CD14-positive monocyte (primary cell): ENCODE results near the gene TUBB6. TPM values are rescaled to one million over a fixed set of nuclear protein-coding genes. Genes with fewer than 3 reads are reported as not detected.

ENCODE experiments used
- DNase-seq, 3 donors: peaks; one replicate each; pipeline ENCODE4 v3.0.0-alpha.2; 2011 to 2022
- H2AFZ ChIP-seq: 2 replicates; pipeline ENCODE4 v1.6.0; 2012; ENCODE audit warnings: mild to moderate bottlenecking, low read depth, low read length, inconsistent platforms; ENCODE audit not compliant: insufficient read depth, poor library complexity, severe bottlenecking
- H3K27ac ChIP-seq, 2 donors: 1 replicate in 1 of 2; 2 replicates in 1 of 2; pipeline ENCODE4 v1.5.1; 2012 to 2013; ENCODE audit warnings: low read length in 2 of 2, control low read depth in 1 of 2, inconsistent platforms in 1 of 2, low read depth in 1 of 2, mild to moderate bottlenecking in 1 of 2
- H3K27me3 ChIP-seq, 2 donors: one replicate each; pipeline versions ENCODE4 v1.6.0 to v1.6.1; 2011 to 2013; ENCODE audit warnings: low read length in 2 of 2; ENCODE audit not compliant: control insufficient read depth in 2 of 2, insufficient read depth in 2 of 2
- H3K36me3 ChIP-seq, 2 donors: replicated peaks in 1 of 2; 1 replicate in 1 of 2; 2 replicates in 1 of 2; pipeline versions ENCODE4 v1.5.1 to v1.6.1; 2012 to 2013; ENCODE audit warnings: low read length in 2 of 2, control low read depth in 1 of 2, inconsistent platforms in 1 of 2, mild to moderate bottlenecking in 1 of 2; ENCODE audit not compliant: insufficient read depth in 2 of 2, control insufficient read depth in 1 of 2
- H3K4me1 ChIP-seq, 2 donors: 1 replicate in 1 of 2; 2 replicates in 1 of 2; pipeline versions ENCODE4 v1.5.1 to v1.6.1; 2012 to 2013; ENCODE audit warnings: low read length in 2 of 2, control low read depth in 1 of 2, inconsistent platforms in 1 of 2, mild to moderate bottlenecking in 1 of 2, moderate library complexity in 1 of 2; ENCODE audit not compliant: insufficient read depth in 2 of 2, control insufficient read depth in 1 of 2
- H3K4me2 ChIP-seq: replicated peaks from 2 replicates; pipeline ENCODE3; 2012; ENCODE audit warnings: low read length, moderate library complexity, mild to moderate bottlenecking; ENCODE audit not compliant: poor library complexity, severe bottlenecking; ENCODE audit errors: extremely low read depth
- H3K4me3 ChIP-seq, 3 experiments: fragments of 200-600 bp in 1 of 3; sonication (generic) in 1 of 3; replicated peaks in 1 of 3; 1 replicate in 2 of 3; 2 replicates in 1 of 3; pipeline ENCODE4 v1.5.1; 2011 to 2013; ENCODE audit warnings: low read length in 3 of 3, mild to moderate bottlenecking in 3 of 3, control low read depth in 2 of 3, low read depth in 2 of 3, inconsistent platforms in 1 of 3, moderate library complexity in 1 of 3
- H3K79me2 ChIP-seq: 2 replicates; pipeline ENCODE4 v1.6.0; 2012; ENCODE audit warnings: mild to moderate bottlenecking, control low read depth, inconsistent platforms, low read length, moderate library complexity; ENCODE audit not compliant: insufficient read depth
- H3K9ac ChIP-seq: 2 replicates; pipeline ENCODE4 v1.6.0; 2017; ENCODE audit warnings: low read length, mild to moderate bottlenecking; ENCODE audit not compliant: insufficient read depth, poor library complexity, severe bottlenecking
- H3K9me3 ChIP-seq, 2 donors: replicated peaks in 1 of 2; 1 replicate in 1 of 2; 2 replicates in 1 of 2; pipeline versions ENCODE4 v1.5.1 to v1.6.1; 2012 to 2013; ENCODE audit warnings: low read length in 2 of 2, control low read depth in 1 of 2; ENCODE audit not compliant: control insufficient read depth in 1 of 2, insufficient read depth in 1 of 2
- H4K20me1 ChIP-seq: 2 replicates; pipeline ENCODE4 v1.6.0; 2012; ENCODE audit warnings: mild to moderate bottlenecking, low read length, control low read depth, moderate library complexity; ENCODE audit not compliant: insufficient read depth
- H3K27ac Mint-ChIP-seq, 7 donors: one replicate each; pipeline ENCODE4 v1.8.0; 2020; ENCODE audit warnings: mild to moderate bottlenecking in 7 of 7, mixed read lengths in 7 of 7, moderate library complexity in 6 of 7, inconsistent platforms in 2 of 7
- H3K27me3 Mint-ChIP-seq, 3 donors: one replicate each; pipeline ENCODE4 v1.8.0; 2021 to 2022; ENCODE audit warnings: low read depth in 3 of 3, mild to moderate bottlenecking in 3 of 3, mixed read lengths in 3 of 3, moderate library complexity in 3 of 3, inconsistent platforms in 1 of 3
- H3K36me3 Mint-ChIP-seq, 2 donors: one replicate each; pipeline ENCODE4 v1.8.0; 2020; ENCODE audit warnings: mixed read lengths in 2 of 2, inconsistent platforms in 1 of 2, mild to moderate bottlenecking in 1 of 2
- H3K4me1 Mint-ChIP-seq: one replicate; pipeline ENCODE4 v1.8.0; 2020; ENCODE audit warnings: mild to moderate bottlenecking, mixed read lengths
- H3K4me3 Mint-ChIP-seq, 2 donors: one replicate each; pipeline ENCODE4 v1.8.0; 2020; ENCODE audit warnings: mild to moderate bottlenecking in 2 of 2, mixed read lengths in 2 of 2, moderate library complexity in 1 of 2
- H3K9me3 Mint-ChIP-seq, 7 donors: one replicate each; pipeline ENCODE4 v1.8.0; 2020 to 2022; ENCODE audit warnings: mixed read lengths in 7 of 7, mild to moderate bottlenecking in 6 of 7, moderate library complexity in 6 of 7, inconsistent platforms in 2 of 7
- CTCF ChIP-seq: fragments of 200-600 bp; IDR thresholded peaks from one replicate; pipeline ENCODE4 v1.8.0; 2022; ENCODE audit warnings: antibody characterized with exemption, mild to moderate bottlenecking
- WGBS: methylation state at CpG from one replicate; pipeline ENCODE4 v1.1.5; 2013; ENCODE audit warnings: missing lambda C conversion rate; ENCODE audit not compliant: insufficient coverage; 5-methylcytosine and 5-hydroxymethylcytosine counted together
- intact Hi-C, 2 donors: fragments of 100-400 bp; cut with micrococcal nuclease; formaldehyde crosslinking; loops; one replicate each; pipeline versions ENCODE4 v1.15.0 to v1.15.1; 2023
- polyA plus RNA-seq, 3 donors: library from polyadenylated mRNA; depleted of rRNA in 1 of 3; unstranded in 2 of 3; stranded (reverse) in 1 of 3; fragments of 300-500 nt in 2 of 3; fragments of >200 nt in 1 of 3; fragmentation: Illumina TruSeq in 2 of 3; gene quantifications; 1 replicate in 2 of 3; 2 replicates in 1 of 3; pipeline ENCODE4 v1.2.3, GENCODE V29; 2012 to 2021
- small RNA-seq: library from RNA; depleted of rRNA; stranded (forward); fragments of <200 nt; gene quantifications from one replicate; pipeline ENCODE3, GENCODE V24; 2012; ENCODE audit warnings: low read depth; ENCODE audit not compliant: insufficient read length

Gene TUBB6
- polyA plus RNA-seq, 3 donors: 15.8 to 34.9 (median 27.6) TPM

- Histone ChIP-seq H3K4me3 (no peak overlapping the region), H3K27me3 (no peaks in the 10 kb centered on the region), H3K79me2 (peaks cover 70% of the 10 kb centered on the region), H3K27ac (peak overlapping the region in 1 of 2 donors; percentile 18), H3K9me3 (no peaks in the 10 kb centered on the region), H2AFZ (no peak overlapping the region), H3K4me1 (peaks cover 25 to 27% of the 10 kb centered on the region in 2 donors), H3K36me3 (peaks cover 13 to 26% of the 10 kb centered on the region in 2 donors), H3K4me2 (no peak overlapping the region), H4K20me1 (peaks cover 18% of the 10 kb centered on the region), H3K9ac (no peak overlapping the region)
- H3K36me3 Mint-ChIP-seq: peaks cover 15 to 31% of the 10 kb centered on the region in 2 donors
- intact Hi-C loops: loop anchor here (10.0 kb wide), 2 partner anchors 69 to 389 kb away; partner anchors contain the start of genes IMPA2 (in 1 of the 2) and TUBB6 (in 1 of the 2)
- TF ChIP-seq CTCF: no peak
- no peaks in the 10 kb centered on the region for H3K27me3 Mint-ChIP-seq
- peak overlapping the region in 4 of 7 donors; percentile 0 to 68 (median 46) for H3K27ac Mint-ChIP-seq
- peaks cover 38% of the 10 kb centered on the region for H3K4me1 Mint-ChIP-seq
- DNase-seq: no peak
- H3K4me3 Mint-ChIP-seq: no peak overlapping the region
- 13% methylated on average over 1 of the region's 2 CpGs for WGBS
- H3K9me3 Mint-ChIP-seq: no peaks in the 10 kb centered on the region
Observed at GRCh38 chr18:12373771-12374116, 65.7 kb downstream of the TUBB6 start.

DNA sequence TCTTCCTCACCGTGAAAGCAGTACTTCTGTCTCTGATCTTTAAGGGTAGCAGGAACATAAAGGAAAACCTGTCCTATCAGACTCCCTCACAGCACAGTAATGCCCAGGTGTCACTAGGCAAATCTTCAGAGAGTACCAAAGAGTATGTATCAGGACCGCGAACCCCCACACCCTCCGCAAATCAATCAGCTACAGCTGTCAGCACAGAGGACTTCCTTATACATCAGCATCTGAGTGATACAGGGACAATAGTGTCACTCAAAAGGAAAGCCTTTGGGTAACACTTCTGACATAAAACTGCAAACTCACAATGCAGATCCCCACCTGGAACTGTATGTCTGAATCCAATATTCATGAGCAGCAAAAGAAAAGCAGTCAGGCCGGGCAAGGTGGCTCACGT, 66.4 kb downstream of the TUBB6 start:
- Histone ChIP-seq H3K27ac (no peak overlapping the region), H3K9me3 (no peaks in the 10 kb centered on the region), H3K36me3 (peaks cover 7 to 20% of the 10 kb centered on the region in 2 donors), H3K9ac (no peak overlapping the region), H3K4me2 (no peak overlapping the region), H4K20me1 (peaks cover 18% of the 10 kb centered on the region), H3K4me1 (peaks cover 25 to 27% of the 10 kb centered on the region in 2 donors), H2AFZ (no peak overlapping the region), H3K79me2 (peaks cover 65% of the 10 kb centered on the region), H3K27me3 (no peaks in the 10 kb centered on the region), H3K4me3 (no peak overlapping the region)
- H3K4me3 Mint-ChIP-seq: no peak overlapping the region
- intact Hi-C loops: loop anchor here (10.0 kb wide), 2 partner anchors 70 to 390 kb away; partner anchors contain the start of genes IMPA2 (in 1 of the 2) and TUBB6 (in 1 of the 2)
- no peak for DNase-seq
- no peak overlapping the region for H3K27ac Mint-ChIP-seq
- H3K4me1 Mint-ChIP-seq: peaks cover 38% of the 10 kb centered on the region
- H3K9me3 Mint-ChIP-seq: no peaks in the 10 kb centered on the region
- no peak for TF ChIP-seq CTCF
- no peaks in the 10 kb centered on the region for H3K27me3 Mint-ChIP-seq
- peaks cover 9 to 25% of the 10 kb centered on the region in 2 donors for H3K36me3 Mint-ChIP-seq
- 96% methylated on average over 5 of the region's 6 CpGs for WGBS

Small RNA genes lying within 50 kb of the gene (small RNA-seq; reads per million reads assigned to genes)
- gene RNU6-170P: not detected

Other genes with a start within 250 kb of the TUBB6 start
- not detected for gene ANKRD62, start 214.4 kb upstream of the TUBB6 start, polyA plus RNA-seq
- not detected for gene CIDEA, start 53.9 kb upstream of the TUBB6 start, polyA plus RNA-seq
- gene AFG3L2, start 69.0 kb downstream of the TUBB6 start, polyA plus RNA-seq: 10 to 100 TPM; 13.9 to 15.5 (median 13.9) TPM
- under 1 TPM in 1 of 3 donors, not detected in 2; 0.27 TPM for gene PRELID3A, start 99.7 kb downstream of the TUBB6 start, polyA plus RNA-seq